GM12878 (cell line): Measurements from ENCODE around the gene FRRS1L.
A peak's percentile ranks its signal among the peaks of the same experiment; 100 is the strongest.

ENCODE experiments used
- BHLHE40 ChIP-seq, 2 experiments: fragments of 450-650 bp in 1 of 2; IDR thresholded peaks; 2 replicates each; pipeline ENCODE4 v1.6.1; 2011 to 2017; ENCODE audit warnings: low read depth in 2 of 2, borderline replicate concordance in 1 of 2, improper control_type of control experiment in 1 of 2, low read length in 1 of 2, mild to moderate bottlenecking in 1 of 2
- CTCF ChIP-seq, 3 experiments: IDR thresholded peaks in 2 of 3; conservative IDR thresholded peaks in 1 of 3; 2 replicates each; pipeline ENCODE4 v1.5.1; 2011; ENCODE audit warnings: low read depth in 3 of 3, low read length in 3 of 3, mild to moderate bottlenecking in 3 of 3, control low read depth in 2 of 3, moderate library complexity in 2 of 3, inconsistent platforms in 1 of 3, mixed read lengths in 1 of 3; ENCODE audit not compliant: control insufficient read depth in 2 of 3, insufficient read depth in 1 of 3; ENCODE audit errors: extremely low read depth in 1 of 3
- POLR2A ChIP-seq: IDR thresholded peaks from 2 replicates; pipeline ENCODE4 v1.6.1; 2011; ENCODE audit warnings: low read depth, mild to moderate bottlenecking, low read length
- TAF1 ChIP-seq: IDR thresholded peaks from 2 replicates; pipeline ENCODE4 v1.6.1; 2011; ENCODE audit warnings: mild to moderate bottlenecking, low read depth, low read length, borderline replicate concordance
- TBL1XR1 ChIP-seq: IDR thresholded peaks from 2 replicates; pipeline ENCODE4 v1.6.1; 2012; ENCODE audit warnings: low read depth, low read length, improper control_type of control experiment
- TCF7 ChIP-seq: IDR thresholded peaks from 2 replicates; pipeline ENCODE4 v1.6.1; 2014; ENCODE audit warnings: antibody characterized with exemption, borderline replicate concordance
- ZNF24 ChIP-seq: fragments of 450-650 bp; IDR thresholded peaks from 2 replicates; pipeline ENCODE4 v1.6.1; 2017; ENCODE audit warnings: antibody characterized with exemption, mild to moderate bottlenecking
- TF ChIP-seq, protein P1 (sequence below): IDR thresholded peaks from 2 replicates; pipeline ENCODE4 v1.6.1; 2011; ENCODE audit warnings: low read depth, low read length, improper control_type of control experiment, borderline replicate concordance
- TF ChIP-seq, protein P2 (sequence below): IDR thresholded peaks from 2 replicates; pipeline ENCODE4 v1.6.1; 2012; ENCODE audit warnings: low read depth, low read length, improper control_type of control experiment

GRCh38 chr9:109086221-109086620 is 80.8 kb downstream of the FRRS1L start:
- TF ChIP-seq, protein P1, sequence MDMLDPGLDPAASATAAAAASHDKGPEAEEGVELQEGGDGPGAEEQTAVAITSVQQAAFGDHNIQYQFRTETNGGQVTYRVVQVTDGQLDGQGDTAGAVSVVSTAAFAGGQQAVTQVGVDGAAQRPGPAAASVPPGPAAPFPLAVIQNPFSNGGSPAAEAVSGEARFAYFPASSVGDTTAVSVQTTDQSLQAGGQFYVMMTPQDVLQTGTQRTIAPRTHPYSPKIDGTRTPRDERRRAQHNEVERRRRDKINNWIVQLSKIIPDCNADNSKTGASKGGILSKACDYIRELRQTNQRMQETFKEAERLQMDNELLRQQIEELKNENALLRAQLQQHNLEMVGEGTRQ = no peak
- TF ChIP-seq CTCF (IDR thresholded peaks at IDR 0.05 in 2 of 3, conservative IDR thresholded peaks at IDR 0.05 in 1 of 3; ENCODE audit: control insufficient read depth in 2 of 3, extremely low read depth in 1 of 3, insufficient read depth in 1 of 3, low read depth in 3 of 3, low read length in 3 of 3) (no peak), TCF7 (no peak), TBL1XR1 (no peak), POLR2A (no peak), ZNF24 (no peak), TAF1 (no peak), BHLHE40 (IDR thresholded peaks at IDR 0.05; ENCODE audit: borderline replicate concordance in 1 of 2, low read depth in 2 of 2, low read length in 1 of 2) (0 out of 4 replicates have a peak, but pooled peaks of 1 of the 2 experiments have one; percentile 9)
- TF ChIP-seq, protein P2, sequence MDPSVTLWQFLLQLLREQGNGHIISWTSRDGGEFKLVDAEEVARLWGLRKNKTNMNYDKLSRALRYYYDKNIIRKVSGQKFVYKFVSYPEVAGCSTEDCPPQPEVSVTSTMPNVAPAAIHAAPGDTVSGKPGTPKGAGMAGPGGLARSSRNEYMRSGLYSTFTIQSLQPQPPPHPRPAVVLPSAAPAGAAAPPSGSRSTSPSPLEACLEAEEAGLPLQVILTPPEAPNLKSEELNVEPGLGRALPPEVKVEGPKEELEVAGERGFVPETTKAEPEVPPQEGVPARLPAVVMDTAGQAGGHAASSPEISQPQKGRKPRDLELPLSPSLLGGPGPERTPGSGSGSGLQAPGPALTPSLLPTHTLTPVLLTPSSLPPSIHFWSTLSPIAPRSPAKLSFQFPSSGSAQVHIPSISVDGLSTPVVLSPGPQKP = no peak
